OCI-LY1 (cell line): ENCODE measurements around the gene GUCA2A.

ENCODE experiments used
- H2AFZ ChIP-seq: fragments of 200-600 bp; sonication (generic), shearing (Covaris generic); 2 replicates; pipeline ENCODE4 v1.6.0; 2014; ENCODE audit warnings: antibody characterized with exemption, mild to moderate bottlenecking, low read length
- H3F3A ChIP-seq: fragments of 200-600 bp; sonication (generic), shearing (Covaris generic); 2 replicates; pipeline ENCODE4 v1.6.0; 2014; ENCODE audit warnings: mild to moderate bottlenecking, antibody characterized with exemption, low read length, moderate library complexity; ENCODE audit not compliant: insufficient read depth
- H3K27ac ChIP-seq: fragments of 200-600 bp; sonication (generic); 2 replicates; pipeline ENCODE4 v1.5.1; 2014; ENCODE audit warnings: low read length, mixed run types, mild to moderate bottlenecking, low read depth; ENCODE audit not compliant: poor library complexity, severe bottlenecking
- H3K27me3 ChIP-seq: fragments of 200-600 bp; sonication (generic); 2 replicates; pipeline ENCODE4 v1.6.0; 2014; ENCODE audit warnings: antibody characterized with exemption, mild to moderate bottlenecking, low read length, moderate library complexity; ENCODE audit not compliant: insufficient read depth
- H3K36me3 ChIP-seq: fragments of 200-600 bp; sonication (generic); 2 replicates; pipeline ENCODE4 v1.6.1; 2014; ENCODE audit warnings: mild to moderate bottlenecking, antibody characterized with exemption, low read length, moderate library complexity, mixed read lengths; ENCODE audit not compliant: insufficient read depth
- H3K4me1 ChIP-seq: fragments of 200-600 bp; sonication (generic); 2 replicates; pipeline ENCODE4 v1.5.1; 2014; ENCODE audit warnings: mild to moderate bottlenecking, low read length, moderate library complexity; ENCODE audit not compliant: insufficient read depth, severe bottlenecking
- H3K4me2 ChIP-seq: fragments of 200-600 bp; sonication (generic), shearing (Covaris generic); 2 replicates; pipeline ENCODE4 v1.6.1; 2014; ENCODE audit warnings: low read length
- H3K4me3 ChIP-seq: fragments of 200-600 bp; sonication (generic); 2 replicates; pipeline ENCODE4 v1.5.1; 2014; ENCODE audit warnings: low read length, low read depth, mild to moderate bottlenecking, mixed read lengths; ENCODE audit not compliant: poor library complexity, severe bottlenecking
- H3K79me2 ChIP-seq: fragments of 200-600 bp; shearing (Covaris generic); 2 replicates; pipeline ENCODE4 v1.6.1; 2016; ENCODE audit warnings: mixed run types, low read length, mixed read lengths; ENCODE audit not compliant: insufficient read depth
- H3K9ac ChIP-seq: fragments of 200-600 bp; sonication (generic), shearing (Covaris generic); 2 replicates; pipeline ENCODE4 v1.6.1; 2014; ENCODE audit warnings: mild to moderate bottlenecking, low read length, mixed read lengths
- H3K9me2 ChIP-seq: fragments of 200-600 bp; sonication (generic), shearing (Covaris generic); 2 replicates; pipeline ENCODE4 v1.6.1; 2014; ENCODE audit warnings: low read depth, mild to moderate bottlenecking, low read length, mixed read lengths
- H3K9me3 ChIP-seq: fragments of 200-600 bp; shearing (Covaris generic); 2 replicates; pipeline ENCODE4 v1.6.1; 2014; ENCODE audit warnings: low read length, mixed read lengths
- H4K20me1 ChIP-seq: fragments of 200-600 bp; sonication (generic), shearing (Covaris generic); 2 replicates; pipeline ENCODE4 v1.6.0; 2016; ENCODE audit warnings: mild to moderate bottlenecking, low read length; ENCODE audit not compliant: insufficient read depth
- CTCF ChIP-seq: fragments of 200-600 bp; sonication (generic), shearing (Covaris generic); IDR thresholded peaks from 2 replicates; pipeline ENCODE4 v1.5.1; 2017; ENCODE audit warnings: mild to moderate bottlenecking, antibody characterized with exemption, low read length, moderate library complexity, mixed read lengths
- EZH2 ChIP-seq: fragments of 200-600 bp; sonication (generic), shearing (Covaris generic); IDR thresholded peaks from 2 replicates; pipeline ENCODE4 v1.8.0; 2017; ENCODE audit warnings: borderline replicate concordance, mixed run types, mild to moderate bottlenecking, antibody characterized with exemption, low read length, moderate library complexity, mixed read lengths

GUCA2A gene

GRCh38 chr1:42198251-42198650 is 33.7 kb upstream of the GUCA2A start:
- Histone ChIP-seq H4K20me1 (no peaks in the 10 kb centered on the region), H3K79me2 (no peaks in the 10 kb centered on the region), H3K4me1 (no peaks in the 10 kb centered on the region), H3K9me3 (no peaks in the 10 kb centered on the region), H3K4me3 (no peak overlapping the region), H2AFZ (no peak overlapping the region), H3K27ac (no peak overlapping the region), H3K27me3 (no peaks in the 10 kb centered on the region), H3K9ac (no peak overlapping the region), H3K4me2 (no peak overlapping the region), H3K9me2 (no peaks in the 10 kb centered on the region), H3F3A (no peaks in the 10 kb centered on the region), H3K36me3 (peaks cover 74% of the 10 kb centered on the region)
- TF ChIP-seq CTCF (no peak), EZH2 (no peak)

- H3K9ac ChIP-seq: no peak overlapping the region
- no peaks in the 10 kb centered on the region for H3F3A ChIP-seq
- H3K79me2 ChIP-seq: no peaks in the 10 kb centered on the region
- H3K27ac ChIP-seq: no peak overlapping the region
- H3K4me2 ChIP-seq: no peak overlapping the region
- H3K36me3 ChIP-seq: peaks cover 69% of the 10 kb centered on the region
- no peaks in the 10 kb centered on the region for H3K9me2 ChIP-seq
- H3K27me3 ChIP-seq: no peaks in the 10 kb centered on the region
- H2AFZ ChIP-seq: no peak overlapping the region
- no peaks in the 10 kb centered on the region for H3K4me1 ChIP-seq
- H3K9me3 ChIP-seq: no peaks in the 10 kb centered on the region
- no peaks in the 10 kb centered on the region for H4K20me1 ChIP-seq
- TF ChIP-seq EZH2 (no peak), CTCF (no peak)
- H3K4me3 ChIP-seq: no peak overlapping the region
Measured at GRCh38 chr1:42195841-42196240, 31.3 kb upstream of the GUCA2A start.

- Histone ChIP-seq H3F3A (no peaks in the 10 kb centered on the region), H3K79me2 (no peaks in the 10 kb centered on the region)
- TF ChIP-seq CTCF (no peak), EZH2 (no peak)
Measured at GRCh38 chr1:42192106-42192505, 27.6 kb upstream of the GUCA2A start.

More at GRCh38 chr1:42192106-42192505, 27.6 kb upstream of the GUCA2A start:
- H3K9ac ChIP-seq: no peak overlapping the region
- no peak overlapping the region for H3K4me3 ChIP-seq
- no peak overlapping the region for H3K4me2 ChIP-seq
- no peaks in the 10 kb centered on the region for H4K20me1 ChIP-seq
- no peak overlapping the region for H2AFZ ChIP-seq
- peaks cover 84% of the 10 kb centered on the region for H3K36me3 ChIP-seq
- no peaks in the 10 kb centered on the region for H3K4me1 ChIP-seq
- no peaks in the 10 kb centered on the region for H3K9me2 ChIP-seq
- no peaks in the 10 kb centered on the region for H3K9me3 ChIP-seq
- no peak overlapping the region for H3K27ac ChIP-seq
- no peaks in the 10 kb centered on the region for H3K27me3 ChIP-seq
